NCI-H510A treated with DMSO at 0.1 percent for 48 hours (cell line): ENCODE data around the gene NDST1.

Experiments used
- DNase-seq: peaks from one replicate; lab custom pipeline; 2025; lab: John Stamatoyannopoulos, UW

The NDST1 gene

DNA sequence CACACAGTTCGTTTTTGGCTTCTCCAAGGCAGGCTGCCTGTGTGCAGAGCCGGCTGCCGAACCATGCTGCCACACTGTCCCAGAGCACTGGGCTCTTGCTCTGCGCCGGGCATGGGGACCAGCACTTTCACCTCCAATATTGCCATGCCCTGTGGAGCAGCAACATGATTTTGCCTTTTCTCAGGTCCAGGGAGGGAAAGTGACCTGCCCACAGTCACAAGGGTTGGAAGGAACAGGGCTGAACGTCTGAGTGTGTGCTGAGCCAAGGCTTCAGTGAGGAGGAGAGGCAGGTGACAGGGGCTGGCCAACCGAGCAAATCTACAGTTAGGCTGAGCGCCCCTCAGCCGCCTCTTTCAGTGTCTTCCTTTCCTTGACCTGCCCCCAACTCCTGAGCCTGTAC, 98.5 kb downstream of the NDST1 start:
- no peak for DNase-seq

DNA sequence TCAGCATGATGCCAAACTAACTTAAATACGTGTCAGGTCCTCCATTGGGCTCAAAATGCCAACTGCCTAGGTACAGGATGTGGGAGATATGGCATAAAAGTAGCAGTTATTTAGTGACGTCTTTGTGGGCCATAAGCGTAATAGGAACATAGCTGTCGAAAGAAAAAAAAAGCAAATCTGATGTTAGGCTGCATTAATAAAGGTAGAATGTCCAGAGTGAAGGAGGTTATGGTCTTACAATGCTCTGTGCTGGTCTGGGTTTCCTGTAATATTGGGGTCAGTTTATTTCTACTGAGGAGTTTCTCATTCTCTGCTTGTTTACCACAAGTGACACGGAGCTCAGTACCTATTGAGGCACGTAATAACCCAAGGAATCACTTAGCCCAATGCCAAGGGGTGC, 99.2 kb downstream of the NDST1 start:
- no peak for DNase-seq
